Subcutaneous abdominal adipose tissue (tissue), 5 donors: ENCODE measurements around the gene PCNA.
A peak's percentile ranks its signal among the peaks of the same experiment; 100 is the strongest.
"Not testable (repeated sequence)": the region's sequence is repeated elsewhere in the genome, so short reads cannot be mapped to it uniquely, and the experiment has no call there.

Experiments
- H3K27ac ChIP-seq: one replicate; pipeline ENCODE4 v1.7.0; 2013; ENCODE audit warnings: low read depth, mild to moderate bottlenecking, inconsistent platforms, low read length, moderate library complexity
- H3K27me3 ChIP-seq, 5 donors: one replicate each; pipeline ENCODE4 v1.7.0; 2013; ENCODE audit warnings: low read length in 5 of 5, inconsistent platforms in 1 of 5; ENCODE audit not compliant: control insufficient read depth in 5 of 5, insufficient read depth in 4 of 5
- H3K36me3 ChIP-seq, 5 donors: one replicate each; pipeline ENCODE4 v1.7.0; 2013; ENCODE audit warnings: low read length in 5 of 5; ENCODE audit not compliant: control insufficient read depth in 5 of 5, insufficient read depth in 5 of 5
- H3K4me1 ChIP-seq, 5 donors: one replicate each; pipeline ENCODE4 v1.7.0; 2013; ENCODE audit warnings: low read length in 5 of 5, mild to moderate bottlenecking in 3 of 5, moderate library complexity in 1 of 5; ENCODE audit not compliant: control insufficient read depth in 5 of 5, insufficient read depth in 5 of 5
- H3K4me3 ChIP-seq, 5 donors: one replicate each; pipeline ENCODE4 v1.7.0; 2013; ENCODE audit warnings: low read length in 5 of 5, low read depth in 1 of 5
- H3K9ac ChIP-seq, 5 donors: one replicate each; pipeline ENCODE4 v1.7.0; 2013; ENCODE audit warnings: low read length in 5 of 5, mild to moderate bottlenecking in 4 of 5, moderate library complexity in 3 of 5
- H3K9me3 ChIP-seq, 5 donors: one replicate each; pipeline ENCODE4 v1.7.0; 2013; ENCODE audit warnings: low read length in 5 of 5; ENCODE audit not compliant: control insufficient read depth in 5 of 5
- donor health status: healthy.
- donor health status: healthy.
- donor health status: healthy.
- donor health status: healthy.
- donor health status: healthy.

Gene PCNA

DNA sequence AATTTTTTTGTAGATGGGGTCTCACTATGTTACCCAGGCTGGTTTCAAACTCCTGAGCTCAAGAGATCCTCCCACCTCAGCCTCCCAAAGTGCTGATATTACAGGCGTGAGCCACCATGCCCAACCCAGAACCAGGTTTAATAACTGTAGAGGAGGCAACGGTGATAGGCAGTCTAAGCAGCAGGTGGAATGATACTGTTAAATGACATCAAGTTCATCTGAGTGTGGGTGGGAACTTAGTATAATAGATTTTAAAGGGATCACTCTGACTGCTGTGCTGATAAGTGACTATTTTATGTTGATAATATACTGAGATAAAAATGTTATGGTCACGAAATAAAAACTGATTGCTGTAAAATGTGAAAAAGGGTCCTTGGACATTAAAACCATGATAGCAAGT lies 31.1 kb downstream of the PCNA start:
- H3K36me3 ChIP-seq = peaks cover 4 to 7% (median 5%) of the 10 kb centered on the region in 5 donors
- H3K9ac ChIP-seq = no peak overlapping the region
- H3K4me1 ChIP-seq = peaks cover 0 to 13% (median 0%) of the 10 kb centered on the region in 5 donors
- no peaks in the 10 kb centered on the region for H3K27me3 ChIP-seq
- no peak overlapping the region for H3K4me3 ChIP-seq
- H3K9me3 ChIP-seq = no peaks in the 10 kb centered on the region
- H3K27ac ChIP-seq = no peak overlapping the region

DNA sequence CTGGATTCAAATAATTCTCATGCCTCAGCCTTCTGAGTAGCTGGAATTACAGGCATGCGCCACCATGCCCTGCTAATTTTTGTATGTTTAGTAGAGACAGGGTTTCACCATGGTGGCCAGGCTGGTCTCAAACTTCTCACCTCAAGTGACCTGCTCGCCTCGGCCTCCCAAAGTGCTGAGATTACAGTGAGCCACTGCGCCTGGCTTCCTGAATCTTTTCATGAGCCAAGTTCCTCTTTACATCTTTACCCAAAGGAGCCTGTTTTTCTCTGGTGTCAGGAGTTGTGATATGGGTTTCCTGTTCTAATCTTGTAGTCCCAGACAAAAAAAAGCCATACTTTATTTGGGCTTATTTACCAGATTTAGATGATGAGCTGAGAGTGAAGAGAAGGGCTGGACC lies 34.4 kb downstream of the PCNA start:
- Histone ChIP-seq H3K36me3 (no peaks in the 10 kb centered on the region), H3K27ac (no peak overlapping the region), H3K4me3 (no peak overlapping the region), H3K9ac (no peak overlapping the region), H3K27me3 (no peaks in the 10 kb centered on the region), H3K9me3 (no peaks in the 10 kb centered on the region), H3K4me1 (peaks cover 0 to 21% (median 0%) of the 10 kb centered on the region in 5 donors)

DNA sequence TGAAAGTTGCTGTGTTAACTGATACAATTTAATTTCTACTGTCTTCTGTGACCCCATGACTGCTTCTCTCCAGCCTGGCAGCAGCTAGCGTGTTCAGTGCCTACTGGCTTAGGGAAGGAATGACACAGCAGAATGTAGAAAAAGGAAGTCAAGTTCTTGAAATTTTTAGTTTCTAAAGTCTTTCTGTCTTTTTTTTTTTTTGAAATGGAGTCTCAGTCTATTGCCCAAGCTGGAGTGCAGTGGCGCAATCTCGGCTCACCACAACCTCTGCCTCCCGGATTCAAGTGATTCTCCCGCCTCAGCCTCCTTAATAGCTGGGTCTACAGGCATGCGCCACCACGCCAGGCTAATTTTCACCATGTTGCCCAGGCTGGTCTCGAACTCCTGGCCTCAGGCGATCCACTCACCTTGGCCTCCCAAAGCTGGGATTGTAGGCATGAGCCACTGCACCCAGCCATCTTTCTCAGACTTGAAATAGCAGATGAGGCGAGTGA lies 39.3 kb downstream of the PCNA start:
- H3K36me3 ChIP-seq = no peaks in the 10 kb centered on the region
- peak overlapping the region; percentile 64 for H3K27ac ChIP-seq
- H3K4me3 ChIP-seq = no peak overlapping the region
- no peaks in the 10 kb centered on the region for H3K27me3 ChIP-seq
- peaks cover 0 to 29% (median 16%) of the 10 kb centered on the region in 5 donors for H3K4me1 ChIP-seq
- no peaks in the 10 kb centered on the region for H3K9me3 ChIP-seq
- H3K9ac ChIP-seq = peak overlapping the region in 1 of 5 donors; percentile 56

DNA sequence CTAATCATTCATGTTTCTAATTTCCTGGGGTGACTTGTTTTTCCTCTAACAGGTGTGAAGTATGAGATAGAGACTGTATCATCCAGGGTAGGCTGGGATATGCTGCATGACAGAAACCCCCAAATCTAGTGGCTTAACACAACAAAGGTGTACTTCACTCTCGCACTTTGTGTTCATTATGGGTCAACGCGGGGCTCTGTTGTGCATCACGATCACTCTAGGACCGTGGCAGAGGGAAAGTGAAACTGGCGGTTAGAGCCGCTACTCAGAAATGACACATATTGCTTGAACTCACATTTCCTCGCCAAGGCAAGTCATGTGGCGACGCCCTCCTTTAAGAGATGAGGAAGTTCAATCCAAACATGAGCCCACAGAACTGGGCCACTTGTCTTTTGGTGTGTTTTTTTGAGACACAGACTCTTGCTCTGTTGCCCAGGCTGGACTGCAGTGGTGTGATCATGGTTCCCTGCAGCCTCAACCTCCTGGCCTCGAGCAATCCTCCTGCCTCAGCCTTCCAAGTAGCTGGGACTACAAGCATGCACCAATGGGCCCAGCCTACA lies 41.3 kb downstream of the PCNA start:
- no peaks in the 10 kb centered on the region for H3K36me3 ChIP-seq
- H3K27me3 ChIP-seq = no peaks in the 10 kb centered on the region
- H3K9me3 ChIP-seq = no peaks in the 10 kb centered on the region
- peak overlapping the region; percentile 42 to 58 (median 56) for H3K9ac ChIP-seq
- H3K27ac ChIP-seq = peak overlapping the region; percentile 64
- peak overlapping the region; percentile 41 to 55 (median 54) for H3K4me3 ChIP-seq
- peaks cover 2 to 37% (median 21%) of the 10 kb centered on the region in 5 donors for H3K4me1 ChIP-seq

DNA sequence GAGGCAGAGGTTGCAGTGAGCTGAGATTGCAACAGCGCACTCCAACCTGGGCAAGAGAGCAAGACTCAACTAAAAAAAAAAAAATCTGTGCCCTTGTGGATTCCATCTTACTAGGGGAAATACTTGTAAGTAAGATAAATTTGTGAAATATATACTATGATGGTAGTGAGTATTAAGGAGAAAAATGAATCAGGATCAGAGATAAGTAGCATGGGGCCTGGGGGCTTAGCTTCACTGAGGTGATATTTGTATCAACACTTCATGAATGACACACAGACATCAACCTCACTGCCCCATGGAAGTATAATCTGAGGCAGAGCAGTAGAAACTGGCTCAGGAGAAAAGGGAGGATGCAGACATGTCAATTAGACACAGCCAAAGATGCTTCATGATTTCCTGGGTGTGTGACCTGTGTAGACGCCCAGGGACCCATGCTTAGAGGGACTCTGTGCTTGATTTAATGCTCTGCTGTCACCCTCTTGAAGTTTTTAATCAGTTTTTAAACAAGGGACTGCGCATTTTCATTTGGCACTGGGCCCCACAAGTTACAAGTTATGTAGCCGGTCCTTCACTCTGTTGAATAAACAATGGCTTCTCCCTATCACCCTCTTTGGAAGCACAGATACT lies 41.9 kb downstream of the PCNA start:
- Histone ChIP-seq H3K4me1 (peaks cover 8 to 43% (median 27%) of the 10 kb centered on the region in 5 donors), H3K9ac (peak overlapping the region; percentile 42 to 58 (median 56)), H3K9me3 (no peaks in the 10 kb centered on the region), H3K27ac (peak overlapping the region; percentile 64), H3K36me3 (no peaks in the 10 kb centered on the region), H3K4me3 (peak overlapping the region; percentile 41 to 55 (median 54)), H3K27me3 (no peaks in the 10 kb centered on the region)

DNA sequence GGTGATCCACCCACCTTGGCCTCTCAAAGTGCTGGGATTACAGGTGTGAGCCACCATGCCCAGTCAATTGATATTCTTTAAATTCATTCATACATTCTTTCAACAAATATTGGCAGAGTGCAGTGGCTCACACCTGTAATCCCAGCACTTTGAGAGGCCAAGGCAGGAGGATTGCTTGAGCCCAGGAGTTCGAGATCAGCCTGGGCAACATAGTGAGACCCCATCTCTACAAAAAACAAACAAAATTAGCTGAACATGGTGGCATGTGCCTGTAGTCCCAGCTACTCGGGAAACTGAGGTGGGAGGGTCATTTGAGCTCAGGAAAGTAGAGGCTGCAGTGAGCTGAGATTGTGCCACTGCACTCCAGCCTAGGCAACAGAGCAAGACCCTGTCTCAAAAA lies 42.8 kb downstream of the PCNA start:
- peaks cover 10 to 46% (median 29%) of the 10 kb centered on the region in 5 donors for H3K4me1 ChIP-seq
- not testable (repeated sequence) for H3K9ac ChIP-seq, H3K9me3 ChIP-seq, H3K36me3 ChIP-seq, H3K27me3 ChIP-seq, H3K27ac ChIP-seq, H3K4me3 ChIP-seq

DNA sequence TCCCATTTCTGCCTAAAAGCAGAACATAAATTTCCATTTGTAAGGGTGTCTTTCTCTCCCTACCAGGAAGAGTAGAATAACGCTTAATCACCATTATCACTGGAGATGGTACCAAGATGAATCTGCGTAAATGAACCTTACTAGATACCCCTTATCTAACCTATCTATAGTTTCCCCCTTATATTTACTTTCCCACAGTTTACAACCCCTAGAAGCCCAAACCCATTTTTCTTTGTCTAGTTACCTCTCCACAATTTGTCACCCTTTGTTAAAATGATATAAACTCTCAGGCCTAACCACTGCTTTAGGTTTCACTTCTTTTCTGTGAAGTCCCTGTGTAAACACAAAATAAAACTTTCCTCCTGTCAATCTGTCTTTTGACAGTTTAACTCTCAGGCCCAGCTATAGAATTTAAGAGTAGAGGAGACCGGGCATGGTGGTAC lies 45.5 kb downstream of the PCNA start:
- H3K27me3 ChIP-seq = no peaks in the 10 kb centered on the region
- no peak overlapping the region for H3K27ac ChIP-seq
- peaks cover 10 to 32% (median 21%) of the 10 kb centered on the region in 5 donors for H3K4me1 ChIP-seq
- no peak overlapping the region for H3K4me3 ChIP-seq
- H3K36me3 ChIP-seq = no peaks in the 10 kb centered on the region
- H3K9ac ChIP-seq = no peak overlapping the region
- H3K9me3 ChIP-seq = no peaks in the 10 kb centered on the region

DNA sequence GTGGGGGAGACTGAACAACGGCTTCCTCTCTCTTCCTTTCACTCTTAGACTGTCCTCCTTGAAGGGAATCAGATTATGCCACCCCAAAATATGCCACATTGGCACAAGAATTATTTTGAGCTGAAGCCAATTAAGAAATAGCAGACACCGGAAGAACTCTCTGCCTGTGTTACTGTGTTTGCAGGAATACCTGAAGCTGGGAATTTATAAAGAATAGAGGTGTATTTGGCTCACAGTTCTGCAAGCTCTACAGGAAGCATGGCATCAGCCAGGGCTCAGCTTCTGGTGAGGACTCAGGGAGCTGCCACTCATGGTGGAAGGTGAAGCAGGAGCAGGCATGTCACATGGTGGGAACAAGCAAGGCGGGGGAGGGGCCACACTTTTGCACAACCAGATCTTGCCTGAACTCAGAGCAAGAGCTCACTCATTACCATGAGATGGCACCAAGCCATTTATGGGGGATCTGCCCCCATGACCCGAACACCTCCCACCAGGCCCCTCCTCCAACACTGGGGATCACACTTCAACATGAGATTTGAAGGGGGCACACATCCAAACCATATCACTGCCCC lies 46.0 kb downstream of the PCNA start:
- Histone ChIP-seq H3K27me3 (no peaks in the 10 kb centered on the region), H3K27ac (peak overlapping the region; percentile 38), H3K36me3 (no peaks in the 10 kb centered on the region), H3K4me1 (peaks cover 10 to 27% (median 16%) of the 10 kb centered on the region in 5 donors), H3K4me3 (no peak overlapping the region), H3K9ac (peak overlapping the region in 2 of 5 donors; percentile 11 to 12), H3K9me3 (no peaks in the 10 kb centered on the region)

DNA sequence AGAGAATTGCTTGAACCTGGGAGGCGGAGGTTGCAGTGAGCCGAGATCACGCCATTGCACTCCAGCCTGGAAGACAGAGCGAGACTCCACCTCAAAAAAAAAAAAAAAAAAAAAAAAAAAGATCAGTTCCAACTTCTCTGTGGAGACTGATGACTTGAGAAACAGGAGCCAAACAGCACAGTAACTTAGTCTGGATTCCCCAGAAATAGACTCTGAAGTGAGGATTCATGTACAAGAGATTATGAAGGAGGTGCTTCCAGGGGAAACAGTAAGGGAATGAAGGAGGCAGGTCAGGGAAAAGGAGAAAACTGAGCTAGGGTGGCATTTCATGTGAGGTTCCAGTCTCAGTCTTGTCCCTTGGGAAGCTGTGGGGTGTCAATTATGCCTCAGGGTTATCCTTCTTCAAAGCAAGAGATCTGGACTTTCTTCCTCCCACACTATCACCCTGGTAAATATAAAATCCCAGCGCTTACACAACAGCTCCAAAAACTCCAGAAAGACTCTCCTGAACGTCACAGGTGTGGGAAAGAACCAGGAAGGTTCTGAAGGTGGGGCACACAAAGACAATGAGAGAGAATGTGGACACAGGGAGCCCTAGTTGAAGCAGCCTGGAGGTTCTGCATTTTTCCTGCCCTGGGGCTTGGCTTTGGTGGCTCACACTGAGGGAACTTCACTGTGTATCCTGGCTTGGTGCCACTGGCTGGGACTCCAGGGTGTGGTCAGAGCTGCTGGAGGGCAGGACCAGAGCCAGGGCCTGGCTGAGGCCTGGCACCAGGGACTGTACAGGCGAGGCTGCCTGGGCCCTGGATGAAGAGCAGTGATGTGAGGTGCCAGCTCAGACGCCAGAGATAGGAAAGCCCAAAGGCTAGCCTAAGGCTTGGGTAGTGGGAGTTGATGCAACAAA lies 46.8 kb downstream of the PCNA start:
- H3K36me3 ChIP-seq = no peaks in the 10 kb centered on the region
- peak overlapping the region; percentile 38 for H3K27ac ChIP-seq
- H3K9ac ChIP-seq = peak overlapping the region in 3 of 5 donors; percentile 12 to 62 (median 31)
- H3K4me1 ChIP-seq = peaks cover 10 to 20% (median 15%) of the 10 kb centered on the region in 5 donors
- H3K4me3 ChIP-seq = no peak overlapping the region
- no peaks in the 10 kb centered on the region for H3K27me3 ChIP-seq
- no peaks in the 10 kb centered on the region for H3K9me3 ChIP-seq
